Measurements from ENCODE around the gene EPAS1. TPM values are rescaled to one million over a fixed set of nuclear protein-coding genes. Genes with fewer than 3 reads are reported as not detected.

The EPAS1 gene
- total RNA-seq, 1 experiment from 2014 or later, result 146 TPM

- no peaks in the 10 kb centered on the region for H3K9me3 Mint-ChIP-seq (ENCODE audit: unreplicated experiment)
- peaks cover 8% of the 10 kb centered on the region for H3K4me1 Mint-ChIP-seq (ENCODE audit: insufficient read depth, unreplicated experiment)
- H3K27ac Mint-ChIP-seq (ENCODE audit: low read depth, unreplicated experiment), result no peak overlapping the region
- intact Hi-C loops (cut with micrococcal nuclease), result no loop called here
- no TSS peak for BruUV-seq (replicated peaks)
- no peaks in the 10 kb centered on the region for H3K27me3 Mint-ChIP-seq (ENCODE audit: insufficient read depth, unreplicated experiment)
- H3K4me3 Mint-ChIP-seq (ENCODE audit: unreplicated experiment), result no peak overlapping the region
- no peak for DNase-seq (ENCODE audit: unreplicated experiment)
- H3K36me3 Mint-ChIP-seq (ENCODE audit: insufficient read depth, unreplicated experiment), result peaks cover 78% of the 10 kb centered on the region
- POLR2A ChIA-PET, result no interaction called here
- no peak for TF ChIP-seq CTCF (IDR thresholded peaks at IDR 0.05; ENCODE audit: unreplicated experiment)
- CTCF ChIA-PET, result interaction anchor here (0.6 to 1.2 kb wide), 5 partner anchors 17 to 332 kb away, joined by 3 to 6 read pairs (median 3); no protein-coding TSS in a partner anchor
Observed at GRCh38 chr2:46381263-46381849, 84.1 kb downstream of the EPAS1 start.

- Mint-ChIP-seq H3K27me3 (ENCODE audit: insufficient read depth, unreplicated experiment) (no peaks in the 10 kb centered on the region), H3K27ac (ENCODE audit: low read depth, unreplicated experiment) (no peak overlapping the region), H3K4me1 (ENCODE audit: insufficient read depth, unreplicated experiment) (peaks cover 13% of the 10 kb centered on the region), H3K36me3 (ENCODE audit: insufficient read depth, unreplicated experiment) (peaks cover 82% of the 10 kb centered on the region), H3K9me3 (ENCODE audit: unreplicated experiment) (no peaks in the 10 kb centered on the region), H3K4me3 (ENCODE audit: unreplicated experiment) (no peak overlapping the region)
- no peak for TF ChIP-seq CTCF (IDR thresholded peaks at IDR 0.05; ENCODE audit: unreplicated experiment)
- ChIA-PET POLR2A (no interaction called here), CTCF (interaction anchor here (0.7 to 1.2 kb wide), 2 partner anchors 78 to 332 kb away, joined by 3 read pairs; no protein-coding TSS in a partner anchor)
- BruUV-seq (replicated peaks), result no TSS peak
- no peak for DNase-seq (ENCODE audit: unreplicated experiment)
- intact Hi-C loops (cut with micrococcal nuclease), result no loop called here
Observed at GRCh38 chr2:46381871-46382270, 84.7 kb downstream of the EPAS1 start.

GRCh38 chr2:46382331-46383112, 85.3 kb downstream of the EPAS1 start:
- Mint-ChIP-seq H3K4me3 (ENCODE audit: unreplicated experiment) (no peak overlapping the region), H3K9me3 (ENCODE audit: unreplicated experiment) (no peaks in the 10 kb centered on the region), H3K27ac (ENCODE audit: low read depth, unreplicated experiment) (no peak overlapping the region), H3K27me3 (ENCODE audit: insufficient read depth, unreplicated experiment) (no peaks in the 10 kb centered on the region), H3K4me1 (ENCODE audit: insufficient read depth, unreplicated experiment) (peaks cover 15% of the 10 kb centered on the region), H3K36me3 (ENCODE audit: insufficient read depth, unreplicated experiment) (peaks cover 81% of the 10 kb centered on the region)
- TF ChIP-seq CTCF (IDR thresholded peaks at IDR 0.05; ENCODE audit: unreplicated experiment), result no peak
- ChIA-PET POLR2A (no interaction called here), CTCF (interaction anchor here (0.7 kb wide), 1 partner anchor 298 kb away, joined by 3 read pairs; no protein-coding TSS in a partner anchor)
- DNase-seq (ENCODE audit: unreplicated experiment), result no peak
- no TSS peak for BruUV-seq (replicated peaks)
- intact Hi-C loops (cut with micrococcal nuclease), result no loop called here

- no peak for DNase-seq (ENCODE audit: unreplicated experiment)
- no peak for TF ChIP-seq CTCF (IDR thresholded peaks at IDR 0.05; ENCODE audit: unreplicated experiment)
- no TSS peak for BruUV-seq (replicated peaks)
- Mint-ChIP-seq H3K27me3 (ENCODE audit: insufficient read depth, unreplicated experiment) (no peaks in the 10 kb centered on the region), H3K4me1 (ENCODE audit: insufficient read depth, unreplicated experiment) (peaks cover 15% of the 10 kb centered on the region), H3K9me3 (ENCODE audit: unreplicated experiment) (no peaks in the 10 kb centered on the region), H3K4me3 (ENCODE audit: unreplicated experiment) (no peak overlapping the region), H3K36me3 (ENCODE audit: insufficient read depth, unreplicated experiment) (peaks cover 80% of the 10 kb centered on the region), H3K27ac (ENCODE audit: low read depth, unreplicated experiment) (no peak overlapping the region)
- intact Hi-C loops (cut with micrococcal nuclease), result no loop called here
- POLR2A ChIA-PET, result no interaction called here
- CTCF ChIA-PET, result interaction anchor here (0.6 to 0.7 kb wide), 2 partner anchors 75 to 299 kb away, joined by 3 to 4 read pairs; no protein-coding TSS in a partner anchor
Observed at GRCh38 chr2:46383113-46383395, 85.8 kb downstream of the EPAS1 start.
